ENCODE results near the gene SCFD2. TPM values are rescaled to one million over a fixed set of nuclear protein-coding genes. Genes with fewer than 3 reads are reported as not detected.
"Not testable (repeated sequence)": the region's sequence is repeated elsewhere in the genome, so short reads cannot be mapped to it uniquely, and the experiment has no call there.

The SCFD2 gene
- 46.6 TPM for total RNA-seq

DNA sequence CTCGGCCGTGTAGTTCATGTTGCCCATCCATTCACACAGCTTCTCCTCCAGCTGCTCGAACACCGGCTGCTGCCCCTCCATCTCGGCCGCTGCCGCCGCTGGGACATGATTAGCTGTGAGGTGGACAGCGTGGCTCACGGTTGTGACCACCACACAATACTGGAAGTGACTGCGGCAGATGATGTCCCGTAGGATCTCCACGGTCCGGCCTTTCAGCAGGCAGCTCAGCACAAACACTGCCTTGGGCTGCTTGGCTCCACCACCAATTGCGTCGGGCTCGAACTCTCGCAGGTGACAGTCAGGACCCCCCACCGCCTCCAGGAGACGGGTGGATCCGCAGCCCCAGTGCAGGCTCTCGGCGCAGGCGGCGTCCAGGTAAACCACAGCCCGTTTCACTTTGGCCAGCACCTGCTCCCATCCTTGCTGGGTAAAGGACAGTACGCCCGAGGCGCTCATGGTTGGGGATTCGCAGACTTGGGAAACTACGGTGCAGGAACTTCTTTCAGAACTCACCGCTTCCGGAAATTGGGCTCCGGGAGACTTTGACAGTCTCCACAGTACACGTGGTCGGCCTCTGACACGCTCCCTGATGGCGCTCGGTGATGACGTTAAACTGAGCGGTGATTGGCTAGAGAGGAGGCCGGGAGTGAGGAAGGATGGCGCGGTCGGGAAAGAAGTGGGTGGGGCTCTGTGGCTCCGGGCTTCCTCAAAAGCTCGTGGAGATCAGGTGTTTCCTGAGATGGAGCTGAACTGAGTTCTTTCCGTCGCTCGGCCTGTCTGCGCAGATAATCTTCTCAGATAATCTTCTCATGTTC, at the start of gene SCFD2:
Gene SCFD2 (minus strand): TSS at position 576 of the 815 bp plus-strand sequence.
- peak; percentile 98 for DNase-seq (ENCODE audit: low spot score)

- not testable (repeated sequence) for DNase-seq (ENCODE audit: low spot score)
These were observed 43.6 kb upstream of the SCFD2 start for GRCh38 chr4:53409479-53409878.

DNA sequence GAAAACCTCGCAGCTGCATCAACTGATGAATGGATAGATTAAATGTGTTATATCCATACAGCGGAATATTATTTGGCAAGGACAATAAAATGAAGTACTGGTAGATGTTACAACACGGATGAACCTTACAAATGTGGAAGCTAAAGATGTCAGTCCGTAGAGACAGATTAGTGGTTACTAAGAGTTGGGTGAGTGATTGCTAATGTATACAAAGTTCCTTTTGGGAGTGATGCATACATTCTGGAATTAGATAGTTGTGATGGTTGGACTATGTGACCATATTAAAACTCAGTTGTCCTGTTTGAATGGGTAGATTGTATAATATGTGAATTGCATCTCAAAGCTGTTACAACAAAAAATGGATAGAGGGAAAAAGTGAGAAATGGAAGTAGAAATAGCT, 14.4 kb upstream of the SCFD2 start:
- no peak for DNase-seq (ENCODE audit: low spot score)

GRCh38 chr4:53378171-53378482, 12.3 kb upstream of the SCFD2 start:
- no peak for DNase-seq (ENCODE audit: low spot score)

- peak; percentile 95 for DNase-seq (ENCODE audit: low spot score)
These were observed 11.7 kb upstream of the SCFD2 start, which contains the start of gene FIP1L1 for GRCh38 chr4:53377319-53378170. FIP1L1 (plus strand) TSS chr4:53377641; CDS start chr4:53377839, 198 bp downstream.

- DNase-seq (ENCODE audit: low spot score) = no peak
These were observed 11.0 kb upstream of the SCFD2 start for GRCh38 chr4:53376900-53377299.

GRCh38 chr4:53374777-53375258, 9.0 kb upstream of the SCFD2 start:
- DNase-seq (ENCODE audit: low spot score) = no peak

DNA sequence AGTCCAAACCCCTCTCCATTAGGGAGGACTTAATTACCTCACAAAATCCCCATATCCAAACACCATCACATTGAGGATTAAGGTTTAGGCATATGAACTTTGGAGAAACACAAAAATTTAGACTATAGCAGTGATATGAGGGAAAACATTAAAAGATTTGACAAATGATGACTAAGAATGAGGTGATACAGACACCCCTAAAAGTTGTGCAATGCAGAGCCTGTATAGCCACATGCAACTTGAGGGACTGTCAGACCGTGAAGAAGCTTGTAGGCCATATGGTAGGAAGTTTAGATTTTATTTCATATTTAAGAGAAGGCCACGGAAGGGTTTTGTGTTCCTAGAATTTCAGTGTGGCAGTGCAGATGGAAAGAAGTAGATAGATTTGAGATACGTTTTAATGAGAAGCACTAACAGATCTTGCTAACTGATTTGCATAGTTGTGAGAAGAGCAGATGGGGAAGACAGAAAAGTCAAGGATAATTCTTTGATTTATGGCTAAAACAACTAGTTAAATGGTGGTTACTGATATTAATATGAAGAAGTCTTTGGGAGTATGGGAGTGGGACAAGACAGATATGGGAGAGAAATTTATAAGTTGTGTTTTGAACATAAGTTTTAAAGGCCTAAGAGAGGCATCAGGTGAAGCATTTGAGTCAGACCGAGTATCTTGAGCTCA, 6.1 kb upstream of the SCFD2 start:
- no peak for DNase-seq (ENCODE audit: low spot score)

- DNase-seq (ENCODE audit: low spot score) = no peak
These were observed 5.2 kb upstream of the SCFD2 start for GRCh38 chr4:53371049-53371448.

DNA sequence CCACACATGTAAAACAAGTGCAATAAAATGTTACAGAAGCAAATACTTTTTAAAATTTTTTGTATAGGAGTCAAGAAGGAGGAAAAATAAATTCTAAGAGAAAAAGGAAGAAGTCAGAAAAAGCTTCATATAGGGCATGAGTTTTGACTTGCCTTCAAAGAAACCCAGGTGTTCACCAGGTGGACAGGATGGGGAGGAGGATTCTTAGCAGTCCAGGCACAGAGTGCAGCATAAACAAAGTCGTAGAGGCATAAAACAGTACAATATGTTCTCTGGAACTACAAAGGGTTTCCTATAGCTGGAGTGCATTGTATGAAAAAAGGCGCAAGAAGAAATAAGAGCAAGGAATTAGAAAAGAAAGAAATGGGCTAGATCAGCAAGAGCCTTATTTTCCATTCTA, 1.9 kb upstream of the SCFD2 start:
- DNase-seq (ENCODE audit: low spot score) = no peak

DNA sequence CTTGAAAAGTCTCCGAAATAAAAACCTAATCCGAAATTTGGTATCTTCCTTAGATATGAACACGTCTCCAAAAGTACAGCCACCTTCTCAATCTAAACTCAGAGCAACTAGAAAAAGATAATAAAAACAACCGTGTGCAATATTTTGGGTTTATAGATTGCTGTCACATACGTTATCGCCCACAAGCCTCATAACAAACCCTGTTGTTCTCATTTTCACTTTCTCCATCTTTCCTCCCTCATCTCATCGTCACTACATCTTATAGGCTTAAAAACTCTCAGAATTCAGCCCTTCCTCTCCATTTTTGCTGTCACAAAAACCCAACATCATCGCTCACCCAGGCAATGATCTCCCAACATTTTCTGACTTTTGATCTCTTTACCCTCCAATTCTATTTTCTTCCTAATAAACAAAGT, 448 bp upstream of the SCFD2 start:
- DNase-seq (ENCODE audit: low spot score) = no peak

- no peak for DNase-seq (ENCODE audit: low spot score)
These were observed 758 bp downstream of the SCFD2 start for GRCh38 chr4:53365121-53365485.

DNA sequence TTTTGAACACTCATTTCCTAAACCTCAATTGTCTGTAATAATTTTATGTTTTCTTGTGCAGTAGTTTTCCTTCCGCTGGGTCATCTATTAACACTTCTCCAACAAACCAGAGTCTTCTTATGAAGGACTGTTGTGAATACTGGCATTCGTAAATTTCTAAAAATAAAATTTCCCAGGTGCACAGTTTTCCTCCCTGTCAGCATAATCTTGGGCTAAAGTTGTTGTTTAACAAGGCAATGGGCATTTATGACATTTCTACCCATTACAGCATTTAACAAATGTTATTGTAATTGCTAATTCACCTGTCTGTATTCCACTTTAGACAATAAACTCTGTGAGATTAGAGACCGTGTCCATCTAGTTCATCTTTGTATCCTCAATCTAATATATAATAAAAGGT, 1.2 kb downstream of the SCFD2 start:
- DNase-seq (ENCODE audit: low spot score) = no peak

GRCh38 chr4:53362093-53362492, 3.8 kb downstream of the SCFD2 start:
- no peak for DNase-seq (ENCODE audit: low spot score)

DNA sequence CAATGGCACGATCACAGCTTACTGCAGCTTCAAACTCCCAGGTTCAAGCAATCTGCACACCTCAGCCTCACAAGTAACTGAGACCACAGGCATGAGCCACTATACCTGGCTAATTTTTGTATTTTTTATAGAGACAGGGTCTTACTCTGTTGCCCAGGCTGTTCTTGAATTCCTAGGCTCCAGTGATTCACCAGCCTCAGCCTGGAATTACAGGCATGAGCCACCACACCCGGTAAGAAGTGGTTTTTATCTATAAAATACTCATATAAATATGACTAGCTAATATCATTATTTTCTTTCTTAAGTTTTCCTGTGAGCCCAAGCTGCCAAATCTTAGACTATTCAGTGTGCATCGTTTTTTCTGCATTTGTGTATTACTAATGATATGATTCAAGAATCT, 4.4 kb downstream of the SCFD2 start:
- no peak for DNase-seq (ENCODE audit: low spot score)

- DNase-seq (ENCODE audit: low spot score) = no peak
These were observed 9.8 kb downstream of the SCFD2 start for GRCh38 chr4:53355930-53356521.

GRCh38 chr4:53354012-53354722, 11.7 kb downstream of the SCFD2 start:
- DNase-seq (ENCODE audit: low spot score) = no peak

DNA sequence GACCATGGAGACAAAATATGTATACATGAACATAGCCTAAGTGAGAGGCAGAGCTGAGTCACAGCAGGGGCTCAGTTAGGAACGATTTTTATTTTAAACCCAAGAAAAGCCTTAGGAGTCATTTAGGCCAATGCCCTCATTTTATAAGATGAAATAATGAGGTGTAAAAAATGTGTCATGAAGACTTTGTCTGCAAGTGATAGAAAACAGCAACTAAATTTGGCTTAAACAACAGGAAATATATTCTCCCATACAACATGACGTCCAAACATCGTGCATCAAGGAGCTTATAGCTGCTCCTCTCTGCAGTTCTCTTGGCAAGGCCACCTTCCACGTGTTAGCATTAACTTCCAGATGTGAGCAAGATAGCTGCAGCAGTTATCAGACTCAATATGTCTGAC, 16.8 kb downstream of the SCFD2 start:
- no peak for DNase-seq (ENCODE audit: low spot score)

DNA sequence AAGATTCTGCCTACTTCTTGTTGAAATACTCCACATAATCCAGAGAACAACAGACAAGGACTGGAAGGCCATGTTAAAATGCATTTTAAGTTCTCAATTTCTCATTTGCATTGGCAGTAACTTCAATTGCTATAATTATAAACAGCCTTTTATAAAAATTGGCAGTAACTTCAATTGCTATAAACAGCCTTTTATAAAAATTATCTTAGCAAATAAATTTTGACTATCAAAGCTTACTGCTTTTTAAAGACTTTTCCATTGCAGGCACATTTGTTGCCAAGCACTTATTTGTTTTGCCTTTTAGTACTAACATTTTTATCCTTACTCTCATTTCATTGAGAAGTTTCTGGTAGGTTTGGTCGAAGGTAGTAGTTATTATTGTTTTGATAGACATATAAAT, 17.8 kb downstream of the SCFD2 start:
- DNase-seq (ENCODE audit: low spot score) = no peak

- DNase-seq (ENCODE audit: low spot score) = no peak
These were observed 18.7 kb downstream of the SCFD2 start for GRCh38 chr4:53346920-53347852.
